ENCODE results near the gene DNAJC5. TPM values are rescaled to one million over a fixed set of nuclear protein-coding genes. Genes with fewer than 3 reads are reported as not detected.
A peak's percentile ranks its signal among the peaks of the same experiment; 100 is the strongest.
"Not testable (repeated sequence)": the region's sequence is repeated elsewhere in the genome, so short reads cannot be mapped to it uniquely, and the experiment has no call there.

DNAJC5 gene
- total RNA-seq, 1 experiment from 2014 or later, result 45.0 TPM

DNA sequence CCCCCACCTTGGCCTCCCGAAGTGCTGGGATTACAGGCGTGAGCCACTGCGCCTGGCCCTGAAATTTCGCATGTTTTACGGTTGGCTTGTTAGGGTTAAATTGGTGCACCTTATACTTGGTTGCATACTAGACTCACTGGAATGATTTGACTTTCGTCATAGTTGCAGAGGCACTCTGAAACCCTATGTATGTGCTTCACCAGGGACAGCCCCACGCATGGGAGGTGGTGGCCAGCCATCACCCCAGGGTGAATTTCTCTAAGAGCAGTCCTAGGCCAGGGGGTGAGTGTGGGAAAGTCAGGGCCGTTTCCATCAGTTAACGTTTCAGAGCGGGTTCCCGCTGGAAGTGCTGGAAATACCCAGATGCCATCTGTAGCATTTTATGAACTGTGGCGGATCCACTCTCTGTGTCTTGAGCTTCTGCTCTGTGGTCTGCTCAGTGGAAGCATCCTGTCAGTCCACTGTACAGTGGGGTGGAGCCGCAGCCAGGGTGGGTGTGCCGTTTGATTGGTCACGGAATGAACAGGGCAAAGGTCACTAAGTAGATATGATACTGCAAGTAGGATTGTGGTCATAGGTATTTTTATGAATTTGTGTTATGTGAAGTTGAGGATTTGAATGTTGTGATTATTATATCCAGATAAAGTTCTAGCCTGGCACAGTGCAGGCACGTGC lies 13.2 kb downstream of the DNAJC5 start:
- no TSS peak for BruUV-seq (replicated peaks)
- H3K4me3 Mint-ChIP-seq (ENCODE audit: unreplicated experiment), result no peak overlapping the region
- TF ChIP-seq, protein P1, sequence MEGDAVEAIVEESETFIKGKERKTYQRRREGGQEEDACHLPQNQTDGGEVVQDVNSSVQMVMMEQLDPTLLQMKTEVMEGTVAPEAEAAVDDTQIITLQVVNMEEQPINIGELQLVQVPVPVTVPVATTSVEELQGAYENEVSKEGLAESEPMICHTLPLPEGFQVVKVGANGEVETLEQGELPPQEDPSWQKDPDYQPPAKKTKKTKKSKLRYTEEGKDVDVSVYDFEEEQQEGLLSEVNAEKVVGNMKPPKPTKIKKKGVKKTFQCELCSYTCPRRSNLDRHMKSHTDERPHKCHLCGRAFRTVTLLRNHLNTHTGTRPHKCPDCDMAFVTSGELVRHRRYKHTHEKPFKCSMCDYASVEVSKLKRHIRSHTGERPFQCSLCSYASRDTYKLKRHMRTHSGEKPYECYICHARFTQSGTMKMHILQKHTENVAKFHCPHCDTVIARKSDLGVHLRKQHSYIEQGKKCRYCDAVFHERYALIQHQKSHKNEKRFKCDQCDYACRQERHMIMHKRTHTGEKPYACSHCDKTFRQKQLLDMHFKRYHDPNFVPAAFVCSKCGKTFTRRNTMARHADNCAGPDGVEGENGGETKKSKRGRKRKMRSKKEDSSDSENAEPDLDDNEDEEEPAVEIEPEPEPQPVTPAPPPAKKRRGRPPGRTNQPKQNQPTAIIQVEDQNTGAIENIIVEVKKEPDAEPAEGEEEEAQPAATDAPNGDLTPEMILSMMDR (IDR thresholded peaks at IDR 0.05; ENCODE audit: unreplicated experiment), result no peak
- H3K27ac Mint-ChIP-seq (ENCODE audit: low read depth, unreplicated experiment), result no peak overlapping the region
- ChIA-PET CTCF (interaction anchor here (1.1 kb wide), 1 partner anchor 66 kb away, joined by 4 read pairs; no protein-coding TSS in a partner anchor), POLR2A (interaction anchor here (1.0 to 1.3 kb wide), 4 partner anchors 12 to 48 kb away, joined by 3 to 5 read pairs (median 4); partner anchors contain the start of genes TPD52L2 and UCKL1)
- no peak for DNase-seq (ENCODE audit: unreplicated experiment)
- intact Hi-C loops (cut with micrococcal nuclease), result no loop called here
- no peaks in the 10 kb centered on the region for H3K27me3 Mint-ChIP-seq (ENCODE audit: insufficient read depth, unreplicated experiment)
- H3K9me3 Mint-ChIP-seq (ENCODE audit: unreplicated experiment), result no peaks in the 10 kb centered on the region
- H3K4me1 Mint-ChIP-seq (ENCODE audit: insufficient read depth, unreplicated experiment), result peaks cover 25% of the 10 kb centered on the region
- peaks cover 19% of the 10 kb centered on the region for H3K36me3 Mint-ChIP-seq (ENCODE audit: insufficient read depth, unreplicated experiment)

DNA sequence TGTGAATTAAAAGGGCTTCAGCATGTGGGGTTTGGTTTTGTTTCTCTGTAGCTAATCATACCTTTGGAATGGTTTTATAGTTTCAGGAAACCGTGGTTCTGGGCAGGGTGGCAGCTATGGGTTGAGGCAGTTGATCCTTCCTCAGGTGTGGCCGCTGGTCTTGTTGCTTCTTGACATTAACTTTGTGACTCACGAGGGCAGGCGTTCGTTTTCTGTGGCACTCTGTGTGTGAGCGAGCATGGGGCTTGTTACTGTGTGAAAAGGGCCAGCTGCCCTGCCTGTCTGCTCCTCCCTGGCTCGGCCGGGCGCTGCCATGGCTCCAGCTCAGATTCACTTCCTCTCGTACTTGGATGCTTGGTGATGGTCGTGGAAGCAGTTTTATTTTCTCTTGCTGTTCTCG lies 16.2 kb downstream of the DNAJC5 start:
- Mint-ChIP-seq H3K27me3 (ENCODE audit: insufficient read depth, unreplicated experiment) (no peaks in the 10 kb centered on the region), H3K4me3 (ENCODE audit: unreplicated experiment) (peak overlapping the region; percentile 28), H3K36me3 (ENCODE audit: insufficient read depth, unreplicated experiment) (peaks cover 12% of the 10 kb centered on the region), H3K4me1 (ENCODE audit: insufficient read depth, unreplicated experiment) (peaks cover 28% of the 10 kb centered on the region), H3K27ac (ENCODE audit: low read depth, unreplicated experiment) (peak overlapping the region; percentile 78), H3K9me3 (ENCODE audit: unreplicated experiment) (no peaks in the 10 kb centered on the region)
- TF ChIP-seq, protein P1 (IDR thresholded peaks at IDR 0.05; ENCODE audit: unreplicated experiment), result no peak
- ChIA-PET POLR2A (interaction anchor here (0.6 to 3.1 kb wide), 13 partner anchors 9 to 315 kb away, joined by 3 to 22 read pairs (median 5); partner anchors contain the start of genes TPD52L2 and UCKL1), CTCF (interaction anchor here (0.6 to 2.3 kb wide), 7 partner anchors 15 to 204 kb away, joined by 3 to 9 read pairs (median 3); no protein-coding TSS in a partner anchor)
- peak; percentile 56 for DNase-seq (ENCODE audit: unreplicated experiment)
- no TSS peak for BruUV-seq (replicated peaks)
- intact Hi-C loops (cut with micrococcal nuclease), result no loop called here

DNA sequence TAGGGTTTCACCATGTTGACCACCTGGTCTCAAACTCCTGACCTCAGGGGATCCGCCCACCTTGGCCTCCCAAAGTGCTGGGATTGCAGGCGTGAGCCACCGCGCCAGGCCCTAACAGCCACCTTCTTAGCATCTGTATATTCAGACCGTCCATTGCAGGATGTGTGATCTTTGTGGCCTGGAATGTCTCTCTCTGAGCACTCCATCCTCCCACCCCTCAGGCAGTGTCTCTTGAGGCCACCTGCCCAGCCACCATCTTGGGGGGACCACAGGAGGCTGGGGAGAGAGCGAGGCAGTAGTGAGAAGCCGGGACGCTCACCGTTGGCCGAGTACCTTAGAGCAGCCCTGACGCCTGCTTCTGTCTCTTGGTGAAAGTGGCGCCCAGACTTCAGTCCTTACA lies 18.8 kb downstream of the DNAJC5 start:
- ChIA-PET POLR2A (no interaction called here), CTCF (no interaction called here)
- TF ChIP-seq, protein P1 (IDR thresholded peaks at IDR 0.05; ENCODE audit: unreplicated experiment), result no peak
- no TSS peak for BruUV-seq (replicated peaks)
- Mint-ChIP-seq H3K36me3 (ENCODE audit: insufficient read depth, unreplicated experiment) (peaks cover 28% of the 10 kb centered on the region), H3K4me1 (ENCODE audit: insufficient read depth, unreplicated experiment) (peaks cover 22% of the 10 kb centered on the region), H3K27me3 (ENCODE audit: insufficient read depth, unreplicated experiment) (no peaks in the 10 kb centered on the region), H3K4me3 (ENCODE audit: unreplicated experiment) (no peak overlapping the region), H3K27ac (ENCODE audit: low read depth, unreplicated experiment) (no peak overlapping the region), H3K9me3 (ENCODE audit: unreplicated experiment) (no peaks in the 10 kb centered on the region)
- intact Hi-C loops (cut with micrococcal nuclease), result no loop called here
- DNase-seq (ENCODE audit: unreplicated experiment), result no peak

DNA sequence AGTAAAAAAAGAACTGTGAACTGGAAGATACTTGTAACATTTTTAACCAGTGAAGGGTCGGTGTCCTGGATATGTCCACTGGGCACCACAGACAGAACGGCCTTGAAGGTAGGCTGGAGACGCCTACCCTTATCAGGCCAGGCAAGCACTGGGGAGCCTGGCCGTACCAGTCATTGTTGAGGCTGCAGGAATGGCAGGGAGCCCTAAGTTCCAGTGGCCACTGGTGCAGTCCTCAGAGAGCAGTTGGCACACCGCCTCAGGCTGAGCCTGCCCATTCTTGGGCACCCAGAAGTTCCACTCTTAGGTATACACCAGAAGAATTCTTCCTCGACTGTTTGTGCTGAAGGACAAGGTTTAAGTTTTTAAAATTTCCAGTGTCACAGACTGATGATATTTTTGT lies 20.5 kb downstream of the DNAJC5 start:
- Mint-ChIP-seq H3K36me3 (ENCODE audit: insufficient read depth, unreplicated experiment) (peaks cover 40% of the 10 kb centered on the region), H3K4me1 (ENCODE audit: insufficient read depth, unreplicated experiment) (peaks cover 15% of the 10 kb centered on the region), H3K27me3 (ENCODE audit: insufficient read depth, unreplicated experiment) (no peaks in the 10 kb centered on the region), H3K27ac (ENCODE audit: low read depth, unreplicated experiment) (no peak overlapping the region), H3K4me3 (ENCODE audit: unreplicated experiment) (no peak overlapping the region), H3K9me3 (ENCODE audit: unreplicated experiment) (no peaks in the 10 kb centered on the region)
- TF ChIP-seq, protein P1 (IDR thresholded peaks at IDR 0.05; ENCODE audit: unreplicated experiment), result no peak
- DNase-seq (ENCODE audit: unreplicated experiment), result no peak
- ChIA-PET CTCF (interaction anchor here (0.6 to 1.7 kb wide), 2 partner anchors 65 to 333 kb away, joined by 3 to 5 read pairs; partner anchors contain the start of gene PRPF6), POLR2A (no interaction called here)
- intact Hi-C loops (cut with micrococcal nuclease), result no loop called here
- no TSS peak for BruUV-seq (replicated peaks)

DNA sequence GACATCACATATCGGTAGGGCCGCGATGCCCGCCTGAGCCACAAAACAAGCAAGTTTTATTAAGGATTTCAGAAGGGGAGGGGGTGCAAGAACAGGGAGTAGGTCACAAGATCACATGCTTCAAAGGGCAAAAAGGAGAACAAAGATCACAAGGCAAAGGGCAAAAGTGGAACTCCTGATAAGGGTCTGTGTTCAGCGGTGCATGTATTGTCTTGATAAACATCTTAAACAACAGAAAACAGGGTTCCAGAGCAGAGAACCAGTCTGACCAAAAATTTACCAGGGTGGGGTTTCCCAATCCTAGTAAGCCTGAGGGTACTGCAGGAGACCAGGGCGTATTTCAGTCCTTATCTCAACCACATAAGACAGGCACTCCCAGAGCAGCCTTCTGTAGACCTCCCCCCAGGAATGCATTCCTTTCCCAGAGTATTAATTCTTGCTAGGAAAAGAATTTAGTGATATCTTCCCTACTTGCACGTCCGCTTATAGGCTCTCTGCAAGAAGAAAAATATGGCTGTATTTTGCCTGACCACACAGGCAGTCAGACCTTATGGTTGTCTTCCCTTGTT lies 21.5 kb downstream of the DNAJC5 start:
- BruUV-seq (replicated peaks); H3K4me3 Mint-ChIP-seq (ENCODE audit: unreplicated experiment); H3K9me3 Mint-ChIP-seq (ENCODE audit: unreplicated experiment); H3K4me1 Mint-ChIP-seq (ENCODE audit: insufficient read depth, unreplicated experiment); POLR2A ChIA-PET; intact Hi-C loops (cut with micrococcal nuclease); H3K27me3 Mint-ChIP-seq (ENCODE audit: insufficient read depth, unreplicated experiment); DNase-seq (ENCODE audit: unreplicated experiment): not testable (repeated sequence)
- H3K36me3 Mint-ChIP-seq (ENCODE audit: insufficient read depth, unreplicated experiment), result peaks cover 42% of the 10 kb centered on the region
- CTCF ChIA-PET, result interaction anchor here (1.7 kb wide), 1 partner anchor 64 kb away, joined by 5 read pairs; the partner anchor contains the start of gene PRPF6
- H3K27ac Mint-ChIP-seq (ENCODE audit: low read depth, unreplicated experiment), result peak overlapping the region; percentile 25

Measured in MCF 10A (cell line).